HUES64 (cell line): Measurements from ENCODE around the gene NFASC.

Experiments used
- H3K27ac ChIP-seq: 2 replicates; pipeline ENCODE4 v1.7.0; 2013; ENCODE audit warnings: low read depth, low read length, inconsistent platforms
- H3K27me3 ChIP-seq: 2 replicates; pipeline ENCODE4 v1.6.1; 2013; ENCODE audit warnings: mild to moderate bottlenecking, low read length; ENCODE audit not compliant: insufficient read depth
- H3K36me3 ChIP-seq: 2 replicates; pipeline ENCODE4 v1.6.1; 2013; ENCODE audit warnings: mild to moderate bottlenecking, low read length; ENCODE audit not compliant: insufficient read depth
- H3K4me1 ChIP-seq: 2 replicates; pipeline ENCODE4 v1.6.1; 2013; ENCODE audit warnings: mild to moderate bottlenecking, low read length, moderate library complexity; ENCODE audit not compliant: insufficient read depth
- H3K4me3 ChIP-seq: 2 replicates; pipeline ENCODE4 v1.5.1; 2013; ENCODE audit warnings: mild to moderate bottlenecking, low read length, moderate library complexity
- H3K9ac ChIP-seq: 2 replicates; pipeline ENCODE4 v1.6.1; 2013; ENCODE audit warnings: mild to moderate bottlenecking, low read depth, low read length
- H3K9me3 ChIP-seq: 2 replicates; pipeline ENCODE4 v1.6.1; 2013; ENCODE audit warnings: low read depth, low read length; ENCODE audit not compliant: insufficient read depth
- WGBS: fragments of 150-250, 120-280 bp; methylation state at CpG from one replicate; pipeline ENCODE4 v1.1.7; 2013; ENCODE audit warnings: missing lambda C conversion rate; 5-methylcytosine and 5-hydroxymethylcytosine counted together

The NFASC gene

GRCh38 chr1:204961765-204962419 is 91.2 kb downstream of the NFASC start:
- no peaks in the 10 kb centered on the region for H3K9me3 ChIP-seq
- H3K4me1 ChIP-seq, result peaks cover 4% of the 10 kb centered on the region; the same call in 1 of the 2 replicates
- H3K27me3 ChIP-seq, result no peaks in the 10 kb centered on the region
- H3K9ac ChIP-seq, result no peak overlapping the region
- no peak overlapping the region for H3K4me3 ChIP-seq
- 77% methylated on average over 8 of the region's 8 CpGs for WGBS
- no peaks in the 10 kb centered on the region for H3K36me3 ChIP-seq
- no peak overlapping the region for H3K27ac ChIP-seq

GRCh38 chr1:204962742-204963632 is 92.3 kb downstream of the NFASC start:
- 86% methylated on average over 6 of the region's 6 CpGs for WGBS
- Histone ChIP-seq H3K36me3 (no peaks in the 10 kb centered on the region), H3K4me1 (peaks cover 4% of the 10 kb centered on the region; the same call in 1 of the 2 replicates), H3K4me3 (no peak overlapping the region), H3K27ac (no peak overlapping the region), H3K27me3 (no peaks in the 10 kb centered on the region), H3K9me3 (no peaks in the 10 kb centered on the region), H3K9ac (no peak overlapping the region)

- Histone ChIP-seq H3K36me3 (no peaks in the 10 kb centered on the region), H3K4me3 (no peak overlapping the region), H3K27ac (no peak overlapping the region), H3K27me3 (no peaks in the 10 kb centered on the region), H3K4me1 (no peaks in the 10 kb centered on the region), H3K9me3 (no peaks in the 10 kb centered on the region), H3K9ac (no peak overlapping the region)
- WGBS, result 86% methylated on average over 6 of the region's 6 CpGs
These were observed 96.8 kb downstream of the NFASC start for GRCh38 chr1:204967451-204967850.

GRCh38 chr1:204968135-204968534 is 97.5 kb downstream of the NFASC start:
- H3K4me1 ChIP-seq, result no peaks in the 10 kb centered on the region
- 96% methylated on average over 10 of the region's 10 CpGs for WGBS
- H3K36me3 ChIP-seq, result no peaks in the 10 kb centered on the region
- no peak overlapping the region for H3K27ac ChIP-seq
- no peaks in the 10 kb centered on the region for H3K9me3 ChIP-seq
- no peak overlapping the region for H3K9ac ChIP-seq
- no peak overlapping the region for H3K4me3 ChIP-seq
- H3K27me3 ChIP-seq, result no peaks in the 10 kb centered on the region

- no peaks in the 10 kb centered on the region for H3K27me3 ChIP-seq
- no peak overlapping the region for H3K4me3 ChIP-seq
- no peaks in the 10 kb centered on the region for H3K4me1 ChIP-seq
- no peaks in the 10 kb centered on the region for H3K36me3 ChIP-seq
- H3K9me3 ChIP-seq, result no peaks in the 10 kb centered on the region
- no peak overlapping the region for H3K9ac ChIP-seq
- 92% methylated on average over 16 of the region's 16 CpGs for WGBS
- no peak overlapping the region for H3K27ac ChIP-seq
These were observed 98.3 kb downstream of the NFASC start for GRCh38 chr1:204968951-204969350.

- Histone ChIP-seq H3K9me3 (no peaks in the 10 kb centered on the region), H3K27ac (no peak overlapping the region), H3K27me3 (no peaks in the 10 kb centered on the region), H3K4me3 (no peak overlapping the region), H3K9ac (no peak overlapping the region), H3K36me3 (no peaks in the 10 kb centered on the region), H3K4me1 (no peaks in the 10 kb centered on the region)
- WGBS, result 95% methylated on average over 2 of the region's 2 CpGs
These were observed 100.3 kb downstream of the NFASC start for GRCh38 chr1:204970937-204971336.

- 72% methylated on average over 12 of the region's 12 CpGs for WGBS
- Histone ChIP-seq H3K9me3 (no peaks in the 10 kb centered on the region), H3K4me1 (no peaks in the 10 kb centered on the region), H3K36me3 (no peaks in the 10 kb centered on the region), H3K27me3 (no peaks in the 10 kb centered on the region), H3K9ac (no peak overlapping the region), H3K4me3 (no peak overlapping the region), H3K27ac (no peak overlapping the region)
These were observed 101.1 kb downstream of the NFASC start for GRCh38 chr1:204971517-204972336.

- H3K4me1 ChIP-seq, result no peaks in the 10 kb centered on the region
- H3K27ac ChIP-seq, result no peak overlapping the region
- no peaks in the 10 kb centered on the region for H3K9me3 ChIP-seq
- H3K36me3 ChIP-seq, result no peaks in the 10 kb centered on the region
- no peak overlapping the region for H3K4me3 ChIP-seq
- no CpG with 5 or more reads among the region's 1 CpG for WGBS
- H3K27me3 ChIP-seq, result no peaks in the 10 kb centered on the region
- H3K9ac ChIP-seq, result no peak overlapping the region
These were observed 101.8 kb downstream of the NFASC start for GRCh38 chr1:204972426-204972825.

- no peaks in the 10 kb centered on the region for H3K9me3 ChIP-seq
- WGBS, result 69% methylated on average over 6 of the region's 6 CpGs
These were observed 102.8 kb downstream of the NFASC start for GRCh38 chr1:204973449-204973848.

GRCh38 chr1:204974327-204974726 is 103.7 kb downstream of the NFASC start:
- Histone ChIP-seq H3K27ac (no peak overlapping the region), H3K9ac (no peak overlapping the region), H3K9me3 (no peaks in the 10 kb centered on the region), H3K4me3 (no peak overlapping the region), H3K27me3 (no peaks in the 10 kb centered on the region), H3K36me3 (no peaks in the 10 kb centered on the region), H3K4me1 (no peaks in the 10 kb centered on the region)
- WGBS, result 80% methylated on average over 2 of the region's 2 CpGs

More at GRCh38 chr1:204973449-204973848, 102.8 kb downstream of the NFASC start:
- no peaks in the 10 kb centered on the region for H3K36me3 ChIP-seq
- H3K27me3 ChIP-seq, result no peaks in the 10 kb centered on the region
- H3K27ac ChIP-seq, result no peak overlapping the region
- H3K4me3 ChIP-seq, result no peak overlapping the region
- H3K9ac ChIP-seq, result no peak overlapping the region
- no peaks in the 10 kb centered on the region for H3K4me1 ChIP-seq

GRCh38 chr1:204975021-204975420 is 104.4 kb downstream of the NFASC start:
- no peak overlapping the region for H3K9ac ChIP-seq
- WGBS, result 90% methylated on average over 12 of the region's 12 CpGs
- no peak overlapping the region for H3K4me3 ChIP-seq
- H3K36me3 ChIP-seq, result no peaks in the 10 kb centered on the region
- no peak overlapping the region for H3K27ac ChIP-seq
- H3K9me3 ChIP-seq, result no peaks in the 10 kb centered on the region
- no peaks in the 10 kb centered on the region for H3K4me1 ChIP-seq
- no peaks in the 10 kb centered on the region for H3K27me3 ChIP-seq
